ENCODE results near the gene HIPK4.
"Not testable (repeated sequence)": the region's sequence is repeated elsewhere in the genome, so short reads cannot be mapped to it uniquely, and the experiment has no call there.

The HIPK4 gene

GRCh38 chr19:40335855-40336600 lies 54.0 kb downstream of the HIPK4 start:
- no peak for DNase-seq

- no peak for DNase-seq
Measured at GRCh38 chr19:40335101-40335500, 54.9 kb downstream of the HIPK4 start.

GRCh38 chr19:40333083-40333482 lies 56.9 kb downstream of the HIPK4 start:
- not testable (repeated sequence) for DNase-seq

GRCh38 chr19:40332669-40333068 lies 57.3 kb downstream of the HIPK4 start:
- no peak for DNase-seq

- no peak for DNase-seq
Measured at GRCh38 chr19:40331052-40331451, 58.9 kb downstream of the HIPK4 start.
